H1 (cell line): ENCODE data around the gene MBD5. TPM values are rescaled to one million over a fixed set of nuclear protein-coding genes. Genes with fewer than 3 reads are reported as not detected.

Source experiments
- CTCF ChIA-PET: fragments of 300-600 bp; sonication (Branson Sonifier 250); formaldehyde crosslinking; loops from one replicate; lab custom pipeline; 2021; ENCODE audit not compliant: partially characterized antibody; lab: Charles Lee
- POLR2A ChIA-PET: fragments of 300-600 bp; sonication (Branson Sonifier 250); formaldehyde crosslinking; loops from one replicate; lab custom pipeline; 2021; ENCODE audit warnings: inconsistent platforms; ENCODE audit not compliant: partially characterized antibody; lab: Charles Lee
- DNase-seq, 2 experiments: peaks; one replicate each; pipeline versions ENCODE4 v3.0.0 to v3.0.0-alpha.2; 2010 to 2022; ENCODE audit warnings: low spot score in 2 of 2, low read depth in 1 of 2, mixed read lengths in 1 of 2
- FAIRE-seq: peaks from 2 replicates; lab custom pipeline; 2011; peaks lifted over from hg19 to GRCh38; lab: Jason Lieb, UNC
- H2AFZ ChIP-seq: 2 replicates; pipeline ENCODE4 v1.8.1; 2012; ENCODE audit warnings: low read length, inconsistent platforms
- H2AK5ac ChIP-seq: 2 replicates; pipeline ENCODE4 v1.6.1; 2013; ENCODE audit warnings: low read depth, low read length
- H2BK120ac ChIP-seq: replicated peaks from 2 replicates; pipeline ENCODE3; 2013; ENCODE audit warnings: low read depth, low read length, inconsistent platforms
- H2BK12ac ChIP-seq: 2 replicates; pipeline ENCODE4 v1.6.1; 2013; ENCODE audit warnings: low read depth, low read length
- H2BK15ac ChIP-seq: 2 replicates; pipeline ENCODE4 v1.6.1; 2013; ENCODE audit warnings: low read length
- H2BK20ac ChIP-seq: 2 replicates; pipeline ENCODE4 v1.6.1; 2013; ENCODE audit warnings: low read length
- H2BK5ac ChIP-seq: 2 replicates; pipeline ENCODE4 v1.6.1; 2013; ENCODE audit warnings: low read depth, low read length
- H3K14ac ChIP-seq: 2 replicates; pipeline ENCODE4 v1.6.1; 2013; ENCODE audit warnings: inconsistent platforms; ENCODE audit not compliant: insufficient read length
- H3K18ac ChIP-seq: 2 replicates; pipeline ENCODE4 v1.6.1; 2013; ENCODE audit warnings: low read length; ENCODE audit errors: extremely low read depth
- H3K23ac ChIP-seq: 2 replicates; pipeline ENCODE4 v1.6.1; 2013; ENCODE audit warnings: inconsistent platforms; ENCODE audit not compliant: insufficient read length
- H3K23me2 ChIP-seq: 2 replicates; pipeline ENCODE4 v1.6.1; 2013; ENCODE audit warnings: low read depth, low read length
- H3K27ac ChIP-seq: 2 replicates; pipeline ENCODE4 v1.6.1; 2011; ENCODE audit warnings: low read depth, low read length, inconsistent platforms
- H3K27me3 ChIP-seq, 4 experiments: replicated peaks in 1 of 4; 1 replicate in 1 of 4; 2 replicates in 3 of 4; pipeline versions ENCODE4 v1.6.1 to v1.8.1; 2011 to 2013; ENCODE audit warnings: low read length in 3 of 4, mild to moderate bottlenecking in 3 of 4, inconsistent platforms in 2 of 4, mixed read lengths in 2 of 4, moderate library complexity in 1 of 4; ENCODE audit not compliant: control insufficient read depth in 3 of 4, insufficient read depth in 3 of 4; ENCODE audit errors: extremely low read depth in 1 of 4
- H3K36me3 ChIP-seq, 4 experiments: 2 replicates each; pipeline versions ENCODE4 v1.6.1 to v1.8.1; 2011 to 2013; ENCODE audit warnings: mild to moderate bottlenecking in 4 of 4, low read length in 3 of 4, moderate library complexity in 2 of 4, control low read depth in 1 of 4, inconsistent platforms in 1 of 4; ENCODE audit not compliant: insufficient read depth in 4 of 4, control insufficient read depth in 2 of 4
- H3K4ac ChIP-seq: replicated peaks from 2 replicates; pipeline ENCODE3; 2013; ENCODE audit warnings: low read length, low read depth, mixed read lengths, inconsistent platforms; ENCODE audit not compliant: insufficient read length
- H3K4me1 ChIP-seq, 4 experiments: replicated peaks in 1 of 4; 1 replicate in 1 of 4; 2 replicates in 3 of 4; pipeline versions ENCODE4 v1.6.1 to v1.8.1; 2011 to 2013; ENCODE audit warnings: low read length in 3 of 4, inconsistent platforms in 2 of 4, mixed read lengths in 1 of 4; ENCODE audit not compliant: insufficient read depth in 4 of 4, control insufficient read depth in 3 of 4
- H3K4me2 ChIP-seq, 2 experiments: 2 replicates each; pipeline versions ENCODE4 v1.6.1 to v1.8.1; 2011 to 2013; ENCODE audit warnings: low read depth in 2 of 2, low read length in 2 of 2, control low read depth in 1 of 2, inconsistent platforms in 1 of 2, mild to moderate bottlenecking in 1 of 2; ENCODE audit not compliant: insufficient read depth in 1 of 2
- H3K4me3 ChIP-seq, 4 experiments: fragments of 200-600, 300-600 bp in 1 of 4; sonication (generic), shearing (Covaris generic), sonication (Bioruptor Twin) in 1 of 4; 2 replicates each; pipeline versions ENCODE4 v1.5.1 to v1.8.1; 2011 to 2016; ENCODE audit warnings: low read length in 4 of 4, low read depth in 3 of 4, control low read depth in 2 of 4, inconsistent platforms in 2 of 4, mild to moderate bottlenecking in 2 of 4, mixed read lengths in 1 of 4, moderate library complexity in 1 of 4; ENCODE audit not compliant: insufficient read depth in 2 of 4; ENCODE audit errors: extremely low read depth in 1 of 4
- H3K56ac ChIP-seq: replicated peaks from 2 replicates; pipeline ENCODE3; 2013; ENCODE audit warnings: low read depth, mild to moderate bottlenecking, mixed read lengths, low read length, inconsistent platforms; ENCODE audit not compliant: insufficient read length
- H3K79me1 ChIP-seq: 2 replicates; pipeline ENCODE4 v1.6.1; 2013; ENCODE audit warnings: low read depth, low read length, control low read depth
- H3K79me2 ChIP-seq, 2 experiments: 2 replicates each; pipeline versions ENCODE4 v1.6.1 to v1.8.1; 2012 to 2013; ENCODE audit warnings: low read length in 2 of 2, mild to moderate bottlenecking in 2 of 2, inconsistent platforms in 1 of 2; ENCODE audit not compliant: insufficient read depth in 2 of 2, control insufficient read depth in 1 of 2
- H3K9ac ChIP-seq, 4 experiments: replicated peaks in 1 of 4; 1 replicate in 1 of 4; 2 replicates in 3 of 4; pipeline versions ENCODE4 v1.6.1 to v1.8.1; 2011 to 2013; ENCODE audit warnings: low read depth in 3 of 4, low read length in 3 of 4, control low read depth in 2 of 4, mild to moderate bottlenecking in 2 of 4, moderate library complexity in 2 of 4, inconsistent platforms in 1 of 4; ENCODE audit errors: extremely low read depth in 1 of 4
- H3K9me3 ChIP-seq, 2 experiments: 2 replicates each; pipeline versions ENCODE4 v1.6.1 to v1.8.1; 2012 to 2013; ENCODE audit warnings: mild to moderate bottlenecking in 2 of 2, moderate library complexity in 2 of 2, control low read depth in 1 of 2, inconsistent platforms in 1 of 2, low read depth in 1 of 2, low read length in 1 of 2, mixed read lengths in 1 of 2; ENCODE audit not compliant: insufficient read depth in 2 of 2
- H4K20me1 ChIP-seq, 2 experiments: replicated peaks in 1 of 2; 2 replicates each; pipeline versions ENCODE3 to v1.8.1; 2011 to 2013; ENCODE audit warnings: inconsistent platforms in 2 of 2, low read length in 2 of 2, mild to moderate bottlenecking in 1 of 2; ENCODE audit not compliant: insufficient read depth in 2 of 2, control insufficient read depth in 1 of 2
- H4K5ac ChIP-seq: 2 replicates; pipeline ENCODE4 v1.6.1; 2013; ENCODE audit warnings: low read length, low read depth, mixed read lengths, inconsistent platforms; ENCODE audit not compliant: insufficient read length
- H4K8ac ChIP-seq: 2 replicates; pipeline ENCODE4 v1.8.0; 2013; ENCODE audit warnings: mild to moderate bottlenecking, moderate library complexity, low read length, inconsistent platforms; ENCODE audit not compliant: insufficient read depth; ENCODE audit errors: extremely low read depth
- H4K91ac ChIP-seq: replicated peaks from 2 replicates; pipeline ENCODE3; 2013; ENCODE audit warnings: low read length, mixed read lengths, inconsistent platforms; ENCODE audit not compliant: insufficient read length
- CBX8 ChIP-seq: fragments of 300-800, 300-1000 bp; sonication (generic); IDR thresholded peaks from 2 replicates; pipeline ENCODE4 v1.7.1; 2016; ENCODE audit warnings: low read depth, low read length, borderline replicate concordance
- EZH2 ChIP-seq: fragments of 200-600 bp; sonication (generic); IDR thresholded peaks from 2 replicates; pipeline ENCODE4 v1.7.1; 2012; ENCODE audit warnings: low read depth, mild to moderate bottlenecking, moderate library complexity, low read length, inconsistent platforms; ENCODE audit not compliant: severe bottlenecking
- KDM4A ChIP-seq: IDR thresholded peaks from one replicate; pipeline ENCODE4 v1.7.1; 2012; ENCODE audit warnings: low read depth, mild to moderate bottlenecking, moderate library complexity, low read length, inconsistent platforms; ENCODE audit not compliant: severe bottlenecking
- KDM5A ChIP-seq: fragments of 200-600 bp; IDR thresholded peaks from 2 replicates; pipeline ENCODE4 v1.7.1; 2012; ENCODE audit warnings: mild to moderate bottlenecking, low read length, inconsistent platforms, mixed read lengths
- NANOG ChIP-seq: IDR thresholded peaks from 2 replicates; pipeline ENCODE4 v1.6.1; 2011; ENCODE audit warnings: low read length, low read depth, mild to moderate bottlenecking, inconsistent platforms; ENCODE audit not compliant: insufficient read depth, poor library complexity, severe bottlenecking
- NRF1 ChIP-seq: IDR thresholded peaks from 2 replicates; pipeline ENCODE4 v1.6.1; 2011; ENCODE audit warnings: mild to moderate bottlenecking, low read depth, low read length, improper control_type of control experiment
- RBBP5 ChIP-seq: IDR thresholded peaks from 2 replicates; pipeline ENCODE4 v1.7.1; 2012; ENCODE audit warnings: low read depth, mild to moderate bottlenecking, inconsistent platforms, low read length, moderate library complexity, borderline replicate concordance
- SIRT6 ChIP-seq: IDR thresholded peaks from one replicate; pipeline ENCODE4 v1.7.1; 2012; ENCODE audit warnings: low read length, inconsistent platforms
- YY1 ChIP-seq: IDR thresholded peaks from 2 replicates; pipeline ENCODE4 v1.6.1; 2011; ENCODE audit warnings: low read depth, mild to moderate bottlenecking, low read length
- WGBS, 2 experiments: shearing (Covaris generic) in 1 of 2; methylation state at CpG; one replicate each; pipeline versions ENCODE4 v1.1.6 to v1.1.7; 2013 to 2015; ENCODE audit warnings: low lambda C conversion rate in 2 of 2, mixed read lengths in 2 of 2, inconsistent platforms in 1 of 2, low coverage in 1 of 2, missing lambda C conversion rate in 1 of 2; ENCODE audit not compliant: insufficient replicate concordance in 2 of 2, insufficient coverage in 1 of 2, insufficient read length in 1 of 2; ENCODE audit errors: extremely low coverage in 1 of 2, missing lambda C conversion rate in 1 of 2; 5-methylcytosine and 5-hydroxymethylcytosine counted together
- polyA plus RNA-seq, 7 experiments: library from polyadenylated mRNA; depleted of rRNA in 3 of 7; stranded (reverse) in 5 of 7; unstranded in 2 of 7; fragments of >200 nt in 5 of 7; fragments of 200-250 nt in 2 of 7; gene quantifications; 1 replicate in 5 of 7; 2 replicates in 1 of 7; 4 replicates in 1 of 7; pipeline versions ENCODE4 v1.2.1 to v1.2.3, GENCODE V29; 2011 to 2013; ENCODE audit warnings: missing spikeins in 2 of 7, mixed read lengths in 2 of 7
- total RNA-seq: library from RNA; stranded (reverse); fragmentation: NEBNext Ultra II Directional; extraction: Animal tissue kit (Norgen Biotek cat#: 25700); gene quantifications from 2 replicates; pipeline ENCODE4 v1.2.1, GENCODE V29; 2021

Gene MBD5
- total and polyA plus RNA-seq, 2 of the 8 experiments (the other 6 are each of a cell fraction or from before 2014, with no cell fraction given) = 9.7 to 29.4 TPM

DNA sequence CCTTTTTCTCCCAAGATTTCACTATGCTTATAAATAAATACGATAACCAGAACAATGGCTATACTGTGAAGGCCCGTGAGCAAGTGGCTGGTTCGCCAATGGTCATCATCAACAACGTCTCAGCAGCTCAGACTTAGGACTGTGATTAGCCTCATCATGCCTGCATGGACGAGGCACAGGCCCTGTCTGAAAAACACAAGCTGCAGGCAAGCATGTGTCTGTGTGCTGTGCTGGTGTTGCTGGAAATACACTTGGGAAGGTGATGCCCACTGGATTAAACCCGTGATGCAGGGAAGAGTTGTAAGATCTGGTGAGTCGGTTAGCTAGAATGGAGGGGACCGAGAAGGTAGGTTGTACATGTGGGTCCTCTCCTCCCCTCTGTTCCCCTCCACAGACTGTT is 512.1 kb downstream of the MBD5 start:
- peak overlapping the region; percentile 66; the same call in 1 of the 2 replicates for H3K18ac ChIP-seq
- no peak overlapping the region for H3K27ac ChIP-seq
- H3K4ac ChIP-seq = peak overlapping the region; percentile 19
- no peak overlapping the region for H3K4me2 ChIP-seq
- H3K36me3 ChIP-seq = no peaks in the 10 kb centered on the region
- 0 out of 7 replicates have a peak overlapping the region, but pooled peaks of 1 of the 4 experiments have one; percentile 39 for H3K9ac ChIP-seq
- no peaks in the 10 kb centered on the region for H4K20me1 ChIP-seq
- FAIRE-seq (no peak), DNase-seq (no peak)
- H3K4me1 ChIP-seq = no peaks in the 10 kb centered on the region
- no peak overlapping the region for H2BK5ac ChIP-seq
- H2BK12ac ChIP-seq = peak overlapping the region; percentile 50; the same call in 1 of the 2 replicates
- no peak overlapping the region for H4K91ac ChIP-seq
- no peak overlapping the region for H3K23ac ChIP-seq
- TF ChIP-seq YY1 (no peak), KDM5A (no peak), KDM4A (no peak), NRF1 (no peak), EZH2 (no peak), SIRT6 (no peak), CBX8 (no peak), RBBP5 (no peak), NANOG (no peak)
- H3K9me3 ChIP-seq = no peaks in the 10 kb centered on the region
- H2BK15ac ChIP-seq = no peak overlapping the region
- no peak overlapping the region for H3K14ac ChIP-seq
- H2AFZ ChIP-seq = no peak overlapping the region
- H3K79me2 ChIP-seq = no peaks in the 10 kb centered on the region
- no peak overlapping the region for H4K5ac ChIP-seq
- no peaks in the 10 kb centered on the region for H3K27me3 ChIP-seq
- 0 out of 2 replicates have a peak overlapping the region, but pooled peaks have one; percentile 57 for H2AK5ac ChIP-seq
- H2BK20ac ChIP-seq = no peak overlapping the region; the same call in 1 of the 2 replicates
- WGBS, 2 experiments = 84% methylated on average over 8 of the region's 8 CpGs; no CpG with 5 or more reads in 1 of the 2 experiments
- H2BK120ac ChIP-seq = no peak overlapping the region
- H3K56ac ChIP-seq = no peak overlapping the region
- H3K4me3 ChIP-seq = no peak overlapping the region
- ChIA-PET POLR2A (no interaction called here), CTCF (interaction anchor here (2.0 to 4.3 kb wide), 3 partner anchors 9 to 24 kb away, joined by 9 to 18 read pairs (median 16); no protein-coding TSS in a partner anchor)
- no peaks in the 10 kb centered on the region for H3K79me1 ChIP-seq
- H4K8ac ChIP-seq = peak overlapping the region; percentile 43; the same call in 1 of the 2 replicates
- no peaks in the 10 kb centered on the region; the same call in 1 of the 2 replicates for H3K23me2 ChIP-seq
